ENCODE results near the gene PRRT2. TPM values are rescaled to one million over a fixed set of nuclear protein-coding genes. Genes with fewer than 3 reads are reported as not detected.

PRRT2 gene
- total RNA-seq, 4 donors from 2014 or later = 3.6 to 11.2 (median 6.7) TPM

DNA sequence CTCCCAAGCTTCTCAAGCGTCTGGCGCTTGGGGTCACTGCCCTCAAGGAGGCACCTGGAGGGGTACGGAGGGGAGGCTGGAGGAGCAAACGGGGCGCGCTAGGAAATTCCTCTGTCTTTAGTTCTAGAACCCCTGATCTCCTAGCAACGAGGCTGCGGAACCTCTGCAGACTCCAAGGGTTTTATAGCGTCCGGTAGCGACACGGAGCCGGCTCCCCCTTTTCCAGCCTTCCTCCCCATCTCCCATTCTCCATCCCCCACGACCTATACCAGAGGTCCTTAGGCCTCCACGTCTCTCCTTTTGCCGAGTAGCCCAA lies 51.6 kb downstream of the PRRT2 start:
- TF ChIP-seq POLR2AphosphoS5 (IDR thresholded peaks at IDR 0.05) (no peak), POLR2A (IDR thresholded peaks at IDR 0.05; ENCODE audit: low read depth) (no peak), EP300 (IDR thresholded peaks at IDR 0.05) (no peak)
- TF ChIP-seq, protein P1, sequence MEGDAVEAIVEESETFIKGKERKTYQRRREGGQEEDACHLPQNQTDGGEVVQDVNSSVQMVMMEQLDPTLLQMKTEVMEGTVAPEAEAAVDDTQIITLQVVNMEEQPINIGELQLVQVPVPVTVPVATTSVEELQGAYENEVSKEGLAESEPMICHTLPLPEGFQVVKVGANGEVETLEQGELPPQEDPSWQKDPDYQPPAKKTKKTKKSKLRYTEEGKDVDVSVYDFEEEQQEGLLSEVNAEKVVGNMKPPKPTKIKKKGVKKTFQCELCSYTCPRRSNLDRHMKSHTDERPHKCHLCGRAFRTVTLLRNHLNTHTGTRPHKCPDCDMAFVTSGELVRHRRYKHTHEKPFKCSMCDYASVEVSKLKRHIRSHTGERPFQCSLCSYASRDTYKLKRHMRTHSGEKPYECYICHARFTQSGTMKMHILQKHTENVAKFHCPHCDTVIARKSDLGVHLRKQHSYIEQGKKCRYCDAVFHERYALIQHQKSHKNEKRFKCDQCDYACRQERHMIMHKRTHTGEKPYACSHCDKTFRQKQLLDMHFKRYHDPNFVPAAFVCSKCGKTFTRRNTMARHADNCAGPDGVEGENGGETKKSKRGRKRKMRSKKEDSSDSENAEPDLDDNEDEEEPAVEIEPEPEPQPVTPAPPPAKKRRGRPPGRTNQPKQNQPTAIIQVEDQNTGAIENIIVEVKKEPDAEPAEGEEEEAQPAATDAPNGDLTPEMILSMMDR (IDR thresholded peaks at IDR 0.05) = peak in 1 of 3 experiments; percentile 2
- WGBS = 39% methylated on average over 15 of the region's 16 CpGs
- H3K27ac ChIP-seq (replicated peaks in 1 of 4) = peak overlapping the region; percentile 85 to 94 (median 86)
- DNase-seq (ENCODE audit: extremely low spot score) = no peak
- H3K36me3 ChIP-seq = peaks cover 17 to 28% (median 27%) of the 10 kb centered on the region in 4 donors
- H3K27me3 ChIP-seq = no peaks in the 10 kb centered on the region
- H3K4me3 ChIP-seq = peak overlapping the region; percentile 67 to 99 (median 78)
- intact Hi-C loops (cut with DNase I) = loop anchor here (10.0 kb wide), 1 partner anchor 141 kb away; no protein-coding TSS in a partner anchor
- peaks cover 17 to 29% (median 26%) of the 10 kb centered on the region in 4 donors for H3K4me1 ChIP-seq
- H3K9me3 ChIP-seq = no peaks in the 10 kb centered on the region

DNA sequence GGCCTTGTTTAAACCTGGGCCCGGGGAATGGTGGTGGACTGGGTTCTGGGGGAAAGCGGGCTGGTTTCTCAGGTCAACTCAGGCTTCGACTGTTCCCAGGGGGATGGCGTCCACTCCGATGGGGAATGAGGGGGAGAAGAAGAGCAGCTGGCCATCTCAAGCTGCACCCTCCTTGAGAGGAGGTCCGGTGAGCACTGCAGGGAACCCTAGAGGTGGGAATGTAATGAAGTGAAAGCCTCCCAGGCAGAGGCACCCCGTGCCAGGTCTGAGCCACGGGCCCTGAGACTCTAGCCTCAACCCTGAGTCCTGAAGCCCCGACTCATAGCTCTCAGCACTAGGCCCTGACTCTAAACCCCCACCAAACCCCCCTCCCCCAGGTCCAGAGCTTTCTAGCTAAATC lies 52.2 kb downstream of the PRRT2 start:
- Histone ChIP-seq H3K4me1 (peaks cover 17 to 29% (median 26%) of the 10 kb centered on the region in 4 donors), H3K4me3 (no peak overlapping the region), H3K36me3 (peaks cover 11 to 22% (median 22%) of the 10 kb centered on the region in 4 donors), H3K27ac (replicated peaks in 1 of 4) (peak overlapping the region in 1 of 4 donors; percentile 86), H3K27me3 (no peaks in the 10 kb centered on the region), H3K9me3 (no peaks in the 10 kb centered on the region)
- DNase-seq (ENCODE audit: extremely low spot score) = no peak
- 82% methylated on average over 5 of the region's 9 CpGs for WGBS
- TF ChIP-seq, protein P1 (IDR thresholded peaks at IDR 0.05) = no peak
- TF ChIP-seq EP300 (IDR thresholded peaks at IDR 0.05) (no peak), POLR2AphosphoS5 (IDR thresholded peaks at IDR 0.05) (no peak), POLR2A (IDR thresholded peaks at IDR 0.05; ENCODE audit: low read depth) (no peak)
- intact Hi-C loops (cut with DNase I) = loop anchor here (10.0 kb wide), 1 partner anchor 141 kb away; no protein-coding TSS in a partner anchor

Small RNAs within 50 kb of the gene (small RNA-seq; reads per million reads assigned to genes)
- gene AC009133.6 = 0 reads per million in 3 donors
- gene AC120114.4 = 0 reads per million in 3 donors

Other genes with a start within 250 kb of the PRRT2 start
- gene SPN, start 148.9 kb upstream of the PRRT2 start, total RNA-seq = 1 to 10 TPM; 1.1 to 4.2 (median 2.6) TPM
- gene QPRT, start 133.0 kb upstream of the PRRT2 start, total RNA-seq = 1 to 10 TPM; 1.7 to 5.1 (median 2.7) TPM
- gene C16orf54, start 66.2 kb upstream of the PRRT2 start, total RNA-seq = 1 to 10 TPM; 1.3 to 2.5 (median 1.8) TPM
- under 1 TPM in 1 of 4 donors, not detected in 3; 0.23 TPM for gene ZG16, start 33.9 kb upstream of the PRRT2 start, total RNA-seq
- 10 to 100 TPM; 10.8 to 12.3 (median 11.8) TPM for gene KIF22, start 21.4 kb upstream of the PRRT2 start, total RNA-seq
- 100 to 1,000 TPM; 120 to 284 (median 158) TPM for gene MAZ, start 5.7 kb upstream of the PRRT2 start, total RNA-seq
- gene PAGR1, start 4.0 kb downstream of the PRRT2 start, total RNA-seq = 10 to 100 TPM; 20.9 to 26.9 (median 26.5) TPM
- gene MVP, start 8.3 kb downstream of the PRRT2 start, total RNA-seq = 100 to 1,000 TPM; 101 to 156 (median 123) TPM
- gene CDIPT, start 51.0 kb downstream of the PRRT2 start, total RNA-seq = 100 to 1,000 TPM; 105 to 178 (median 141) TPM
- 1 to 10 TPM in 2 of 4 donors, under 1 TPM in 2; 0.84 to 7.9 (median 1.0) TPM for gene SEZ6L2, start 87.4 kb downstream of the PRRT2 start, total RNA-seq
- under 1 TPM in 1 of 4 donors, not detected in 3; 0.33 TPM for gene ASPHD1, start 88.3 kb downstream of the PRRT2 start, total RNA-seq
- gene KCTD13, start 114.0 kb downstream of the PRRT2 start, total RNA-seq = 10 to 100 TPM; 14.4 to 25.7 (median 18.8) TPM
- 100 to 1,000 TPM in 3 of 4 donors, 10 to 100 TPM in 1; 96.8 to 114 (median 105) TPM for gene TMEM219, start 149.9 kb downstream of the PRRT2 start, total RNA-seq
- gene TAOK2, start 161.7 kb downstream of the PRRT2 start, total RNA-seq = 10 to 100 TPM; 40.9 to 63.6 (median 51.4) TPM
- gene HIRIP3, start 183.4 kb downstream of the PRRT2 start, total RNA-seq = 10 to 100 TPM; 20.8 to 39.4 (median 22.1) TPM
- 10 to 100 TPM; 38.2 to 58.1 (median 43.5) TPM for gene INO80E, start 184.0 kb downstream of the PRRT2 start, total RNA-seq
- under 1 TPM in 2 of 4 donors, not detected in 2; 0.50 to 0.83 TPM for gene DOC2A, start 198.8 kb downstream of the PRRT2 start, total RNA-seq
- gene C16orf92, start 211.0 kb downstream of the PRRT2 start, total RNA-seq = not detected
- gene TLCD3B, start 219.1 kb downstream of the PRRT2 start, total RNA-seq = under 1 TPM in 1 of 4 donors, not detected in 3; 0.23 TPM